ENCODE measurements around the gene DNAH14. TPM values are rescaled to one million over a fixed set of nuclear protein-coding genes. Genes with fewer than 3 reads are reported as not detected.
"Not testable (repeated sequence)": the region's sequence is repeated elsewhere in the genome, so short reads cannot be mapped to it uniquely, and the experiment has no call there.

DNAH14 gene
- total RNA-seq, 1 donor from 2014 or later, result 2.2 TPM

DNA sequence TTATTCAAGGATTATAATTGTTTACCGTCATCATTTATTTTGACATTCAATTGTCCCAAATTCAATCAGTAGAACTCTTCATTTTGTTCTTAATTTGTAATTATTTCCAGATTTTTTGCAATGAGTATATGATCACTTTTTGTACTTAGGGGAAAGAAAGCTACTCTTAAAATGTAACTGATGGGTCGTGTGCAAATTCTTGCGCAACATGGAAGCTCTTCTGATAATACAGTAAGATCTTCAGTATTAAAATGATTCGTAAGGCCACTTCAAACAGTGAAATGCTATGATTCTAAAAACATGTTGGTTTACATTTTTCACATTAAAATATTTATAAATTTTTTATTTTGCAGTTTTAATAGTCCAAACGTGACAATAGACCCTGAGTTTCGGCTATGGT lies 435.0 kb downstream of the DNAH14 start:
- no peak for DNase-seq (ENCODE audit: low spot score)
- intact Hi-C loops (cut with DNase I), result no loop called here

DNA sequence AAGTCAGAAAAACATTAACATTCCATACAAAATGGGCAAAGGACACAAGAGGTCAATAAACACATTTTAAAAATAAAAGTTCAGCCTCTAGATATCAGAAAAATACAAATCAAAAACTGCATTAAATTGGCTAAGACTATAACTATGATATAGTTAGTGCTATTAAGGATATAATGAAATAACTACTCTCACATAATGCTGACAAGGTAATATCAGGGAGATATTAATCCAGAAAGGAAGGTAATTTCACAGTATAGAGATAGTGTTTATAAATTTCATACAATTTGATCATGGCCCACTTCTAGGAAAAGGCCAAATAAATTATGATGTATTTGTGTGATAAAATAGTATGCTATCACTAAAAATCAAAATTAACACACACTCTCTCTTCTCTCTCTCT lies 436.5 kb downstream of the DNAH14 start:
- intact Hi-C loops (cut with DNase I), result no loop called here
- no peak for DNase-seq (ENCODE audit: low spot score)

DNA sequence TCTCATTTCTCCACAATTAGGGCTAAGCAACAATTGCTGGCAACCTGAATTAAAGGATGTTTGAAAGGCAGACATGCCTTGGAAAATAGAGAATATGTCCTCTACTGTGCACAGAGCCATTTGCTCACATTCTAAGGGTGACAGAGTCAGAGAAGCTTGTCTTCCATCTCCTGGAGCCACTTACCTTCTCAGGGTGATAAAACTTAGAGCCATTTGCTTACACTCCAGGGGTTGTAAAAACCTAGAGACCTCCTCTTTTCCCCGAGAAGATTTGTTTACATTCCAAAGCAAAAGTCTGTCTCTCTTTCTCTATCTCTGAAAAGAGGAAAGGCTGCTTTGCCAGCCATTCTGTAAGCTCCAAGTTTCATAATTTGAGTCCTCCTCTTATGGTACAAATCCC lies 437.1 kb downstream of the DNAH14 start:
- intact Hi-C loops (cut with DNase I), result no loop called here
- no peak for DNase-seq (ENCODE audit: low spot score)

DNA sequence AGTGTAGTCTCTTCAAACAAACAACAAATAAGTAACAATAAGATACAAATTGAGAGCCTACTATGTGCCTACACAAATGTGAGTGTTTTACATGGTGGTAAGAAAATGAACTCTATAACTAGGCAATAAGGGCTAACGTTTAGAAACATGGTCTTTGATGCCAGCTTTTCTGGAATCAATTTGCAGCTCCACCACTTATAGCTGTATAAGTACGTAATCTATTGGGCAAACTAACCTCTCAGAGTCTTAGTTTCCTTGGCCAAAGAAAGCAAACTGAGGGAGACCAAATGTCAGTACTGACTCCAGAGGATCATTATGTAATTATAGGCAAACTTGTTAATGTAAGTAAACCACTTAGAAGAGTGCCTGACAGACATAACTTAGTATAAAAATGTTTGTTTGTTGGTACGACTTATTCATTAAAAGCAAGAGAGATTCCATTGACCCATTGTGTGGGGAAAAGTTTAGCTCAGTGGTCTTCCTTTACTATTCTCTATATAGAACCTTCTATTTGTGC lies 438.6 kb downstream of the DNAH14 start:
- DNase-seq (ENCODE audit: low spot score), result no peak
- intact Hi-C loops (cut with DNase I), result no loop called here

DNA sequence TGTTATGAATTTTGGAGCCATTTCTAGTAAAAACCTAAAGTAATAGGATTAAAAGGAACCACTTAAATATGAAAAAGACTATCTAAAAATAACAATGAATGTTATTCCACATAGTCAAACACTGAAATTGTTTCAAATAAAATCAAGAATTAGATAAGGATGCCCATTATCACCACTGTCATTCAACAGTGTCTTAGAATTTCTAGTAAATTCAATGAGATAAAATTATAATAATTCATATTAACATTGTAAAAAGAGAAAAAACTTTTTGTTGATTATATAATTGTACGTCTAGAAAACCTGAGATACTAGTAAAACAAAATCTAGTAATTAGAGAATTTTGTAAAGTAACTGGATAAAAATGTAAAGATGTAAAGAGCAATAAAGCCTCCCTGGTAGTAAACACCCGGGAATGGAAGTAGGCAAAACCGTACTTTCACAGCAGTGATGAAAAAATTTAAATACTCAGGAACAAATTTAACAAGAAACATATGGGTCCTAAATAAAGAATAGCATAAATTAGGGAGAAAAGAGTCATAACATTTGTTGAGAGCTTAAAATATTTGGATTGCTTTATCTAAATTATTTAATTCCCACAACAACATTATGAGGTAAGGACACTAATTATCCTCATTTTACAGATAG lies 442.0 kb downstream of the DNAH14 start:
- intact Hi-C loops (cut with DNase I), result no loop called here
- no peak for DNase-seq (ENCODE audit: low spot score)

DNA sequence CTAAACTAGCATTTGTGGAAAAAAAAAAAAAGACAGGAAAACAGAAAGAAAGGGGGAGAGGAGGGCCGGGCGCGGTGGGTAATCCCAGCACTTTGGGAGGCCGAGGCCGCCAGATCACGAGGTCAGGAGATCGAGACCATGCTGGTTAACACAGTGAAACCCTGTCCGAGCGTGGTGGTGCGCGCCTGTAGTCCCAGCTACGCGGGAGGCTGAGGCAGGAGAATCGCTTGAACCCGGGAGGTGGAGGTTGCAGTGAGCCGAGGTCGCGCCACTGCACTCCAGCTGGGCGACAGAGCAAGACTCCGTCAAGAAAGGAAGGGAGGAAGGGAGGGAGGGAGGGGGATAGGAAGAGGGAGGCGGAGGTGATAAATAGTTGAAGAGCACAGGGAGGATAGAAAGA lies 443.7 kb downstream of the DNAH14 start:
- intact Hi-C loops (cut with DNase I), result no loop called here
- no peak for DNase-seq (ENCODE audit: low spot score)

DNA sequence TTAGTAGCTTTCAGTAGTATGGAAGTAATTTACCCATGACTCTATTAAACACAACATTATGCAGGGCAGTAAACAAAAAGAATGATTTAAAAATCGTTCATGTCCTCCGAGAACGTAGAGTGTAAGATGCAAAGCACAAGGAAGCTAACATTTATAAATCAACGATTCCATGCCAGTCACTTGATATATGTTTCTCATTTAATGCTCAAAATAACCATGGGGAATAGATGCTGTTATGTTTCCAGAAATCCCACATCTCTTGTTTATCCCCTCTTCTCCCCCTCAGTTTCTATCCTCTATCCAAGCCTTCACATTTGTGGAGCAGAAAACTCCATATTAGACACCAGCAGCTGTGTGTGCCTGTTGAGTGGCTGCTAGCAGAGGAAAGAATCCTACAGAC lies 445.5 kb downstream of the DNAH14 start:
- intact Hi-C loops (cut with DNase I), result no loop called here
- no peak for DNase-seq (ENCODE audit: low spot score)

DNA sequence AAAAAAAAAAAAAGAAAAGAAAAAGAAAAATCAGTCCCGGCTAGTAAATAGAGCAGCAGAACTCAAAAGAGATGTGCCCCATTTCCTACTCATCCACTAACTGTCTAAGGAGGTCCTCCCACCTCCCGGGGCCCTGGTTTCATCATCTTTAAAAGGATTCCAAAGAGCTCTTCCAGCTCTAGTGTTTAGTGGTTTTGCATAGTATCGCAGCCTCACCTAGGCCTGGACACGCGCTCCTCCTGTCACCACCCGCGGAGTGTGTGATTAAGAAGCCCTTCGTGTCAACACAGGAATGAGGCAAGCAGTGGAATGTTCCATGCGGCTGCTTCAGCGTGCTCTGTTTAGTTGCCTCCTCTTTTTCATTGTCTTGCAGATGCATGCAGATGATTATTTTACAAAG lies 449.4 kb downstream of the DNAH14 start:
- DNase-seq (ENCODE audit: low spot score), result no peak
- intact Hi-C loops (cut with DNase I), result no loop called here

DNA sequence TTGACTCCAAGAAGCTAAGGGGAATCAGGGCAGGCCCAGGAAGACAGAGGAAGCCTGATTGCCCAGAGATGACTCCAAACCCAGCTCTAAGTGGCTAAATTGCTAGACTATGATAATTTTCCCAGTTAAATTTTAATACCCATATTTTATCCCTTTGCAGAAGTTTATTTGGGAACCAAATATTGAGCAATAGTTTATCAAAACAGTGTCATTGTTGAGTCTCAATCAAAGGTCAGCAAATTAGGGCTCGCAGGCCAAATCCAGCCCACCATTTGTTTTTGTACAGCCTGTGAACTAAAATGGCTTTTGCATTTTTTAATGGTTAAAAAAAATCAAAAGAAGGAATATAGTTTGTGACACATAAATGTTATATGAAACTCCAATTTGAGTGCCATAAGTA lies 451.2 kb downstream of the DNAH14 start:
- DNase-seq (ENCODE audit: low spot score), result no peak
- intact Hi-C loops (cut with DNase I), result no loop called here

DNA sequence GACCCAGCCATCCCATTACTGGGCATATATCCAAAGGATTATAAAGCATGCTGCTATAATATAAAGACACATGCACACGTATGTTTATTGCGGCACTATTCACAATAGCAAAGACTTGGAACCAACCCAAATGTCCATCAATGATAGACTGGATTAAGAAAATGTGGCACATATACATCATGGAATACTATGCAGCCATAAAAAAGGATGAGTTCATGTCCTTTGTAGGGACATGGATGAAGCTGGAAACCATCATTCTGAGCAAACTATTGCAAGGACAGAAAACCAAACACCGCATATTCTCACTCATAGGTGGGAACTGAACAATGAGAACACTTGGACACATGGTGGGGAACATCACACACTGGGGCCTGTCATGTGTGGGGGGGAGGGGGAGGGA lies 457.4 kb downstream of the DNAH14 start:
- intact Hi-C loops (cut with DNase I); DNase-seq (ENCODE audit: low spot score): not testable (repeated sequence)

DNA sequence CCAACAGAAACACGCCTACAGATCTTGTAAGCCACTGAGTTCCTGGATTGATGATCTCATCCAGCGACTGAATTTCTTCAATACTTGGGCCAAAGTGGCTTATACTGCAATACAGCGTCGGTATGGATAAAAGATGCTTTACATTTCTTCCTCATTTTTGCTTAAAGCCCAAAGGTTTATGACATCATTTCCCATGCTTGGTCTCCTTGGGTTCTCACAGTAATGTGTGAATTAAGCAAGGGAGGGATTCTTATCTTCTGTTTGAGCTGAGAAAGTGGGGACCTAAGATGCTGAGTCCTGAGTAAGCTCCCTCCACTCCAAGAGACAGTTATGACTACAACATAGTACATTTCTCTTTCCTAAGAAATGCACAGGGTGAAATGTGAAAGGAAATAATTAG lies 458.9 kb downstream of the DNAH14 start:
- intact Hi-C loops (cut with DNase I), result no loop called here
- DNase-seq (ENCODE audit: low spot score), result no peak

DNA sequence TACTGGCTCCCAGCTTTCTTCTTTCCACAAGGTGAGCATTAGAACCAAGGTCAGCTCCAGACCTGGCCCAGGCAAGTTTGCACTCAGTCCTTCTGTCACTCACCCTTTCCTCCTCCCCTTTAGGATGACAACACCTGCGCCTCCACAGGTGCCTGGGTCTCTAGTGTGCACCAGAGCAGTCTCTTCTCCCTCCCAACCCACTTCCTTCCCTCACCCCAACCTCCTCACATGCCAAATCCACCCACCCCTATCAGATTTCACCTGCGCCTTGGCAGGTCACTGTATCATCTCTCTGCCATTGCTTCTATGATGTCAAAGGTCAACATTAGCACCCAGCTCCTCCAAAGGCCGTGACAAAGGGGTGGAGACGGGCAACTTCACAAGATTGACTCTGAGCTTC lies 460.4 kb downstream of the DNAH14 start:
- no peak for DNase-seq (ENCODE audit: low spot score)
- intact Hi-C loops (cut with DNase I), result no loop called here

DNA sequence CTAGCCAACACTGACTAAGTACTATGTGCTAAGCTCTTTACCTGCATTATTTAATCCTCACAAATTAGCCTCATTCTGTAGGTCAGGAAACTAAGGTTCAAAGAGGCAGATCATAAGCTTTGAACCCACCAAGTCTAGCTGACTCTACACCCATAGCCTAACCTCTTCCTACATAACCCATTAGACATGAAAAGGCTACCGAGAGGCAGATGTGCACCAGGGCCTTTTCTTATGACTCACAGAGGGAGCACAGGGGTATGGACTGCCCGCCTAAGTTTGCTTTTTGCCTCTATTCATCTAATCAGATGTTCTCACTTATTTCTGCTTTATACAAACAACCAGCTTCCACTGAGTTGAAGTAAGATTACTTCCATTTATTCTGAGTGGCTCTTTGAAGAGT lies 466.9 kb downstream of the DNAH14 start:
- DNase-seq (ENCODE audit: low spot score), result no peak
- intact Hi-C loops (cut with DNase I), result no loop called here

DNA sequence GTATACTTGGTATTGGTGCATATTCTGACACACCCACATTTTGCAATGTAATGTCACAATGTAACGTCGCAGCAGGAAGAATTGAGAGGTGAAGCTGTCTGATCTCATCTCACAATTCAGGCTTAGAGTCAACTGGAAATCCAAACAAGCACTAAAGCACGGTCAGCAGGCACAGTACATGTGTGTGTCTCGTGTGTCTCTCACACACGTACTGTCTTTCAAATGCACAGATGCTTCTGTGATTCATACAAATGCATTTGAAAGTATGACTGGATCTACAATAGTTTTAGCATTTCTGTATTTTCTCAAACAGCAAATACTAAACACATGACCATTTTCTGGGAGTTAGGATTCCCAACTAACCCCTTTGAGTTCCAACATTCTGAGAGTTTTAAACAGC lies 471.5 kb downstream of the DNAH14 start:
- no peak for DNase-seq (ENCODE audit: low spot score)
- intact Hi-C loops (cut with DNase I), result no loop called here

DNA sequence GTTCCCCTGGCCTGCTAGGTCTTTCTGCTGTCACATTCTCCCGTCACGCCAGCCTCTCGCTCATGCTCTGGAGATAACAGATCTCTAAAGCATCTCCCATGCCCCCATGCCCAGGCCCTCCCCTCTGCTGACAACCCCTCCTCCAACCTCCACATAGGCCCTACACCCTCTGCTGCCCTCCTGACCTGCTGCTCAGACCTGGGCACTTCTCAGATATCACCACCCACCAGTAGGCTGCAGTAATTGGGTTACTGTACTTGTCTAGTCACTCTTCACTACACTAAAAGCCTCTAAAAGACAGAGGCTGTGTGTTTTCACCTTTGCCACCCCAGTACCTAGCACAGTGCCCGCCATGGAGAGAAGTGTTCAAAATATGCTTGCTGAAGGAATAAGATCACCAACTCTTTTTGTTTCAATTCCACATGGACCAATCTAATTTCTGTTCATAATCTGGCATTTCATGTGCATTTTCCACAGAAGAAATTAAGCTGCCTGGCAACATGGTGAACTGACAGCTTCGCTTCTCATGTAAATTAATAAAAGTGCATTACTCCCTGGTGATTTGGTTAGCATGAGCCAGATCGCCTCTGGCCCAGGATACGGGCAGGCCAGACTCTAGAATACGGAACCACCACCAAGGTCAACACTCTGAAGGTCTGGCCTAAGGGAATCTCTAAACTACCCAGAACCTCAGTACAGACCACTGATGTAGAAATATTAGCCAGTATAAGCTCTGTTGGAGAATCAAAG lies 477.7 kb downstream of the DNAH14 start:
- no peak for DNase-seq (ENCODE audit: low spot score)
- intact Hi-C loops (cut with DNase I), result no loop called here

DNA sequence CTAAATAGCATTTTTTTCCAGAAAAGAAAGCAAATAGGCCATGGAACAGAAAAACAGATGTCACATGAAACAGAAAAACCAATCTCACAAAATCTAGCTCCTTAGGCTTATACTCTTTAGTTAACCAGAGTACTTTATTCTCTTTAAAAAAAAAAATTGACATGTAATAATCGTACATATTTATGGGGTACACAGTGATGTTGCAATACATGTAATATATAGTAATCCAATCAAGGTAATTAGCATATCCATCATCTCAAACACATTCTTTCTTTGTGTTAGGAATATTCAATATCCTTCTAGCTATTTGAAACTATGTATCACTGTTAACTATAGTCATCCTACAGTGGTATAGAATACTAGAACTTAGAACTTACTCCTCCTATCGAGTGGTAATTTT lies 478.3 kb downstream of the DNAH14 start:
- no peak for DNase-seq (ENCODE audit: low spot score)
- intact Hi-C loops (cut with DNase I), result no loop called here

DNA sequence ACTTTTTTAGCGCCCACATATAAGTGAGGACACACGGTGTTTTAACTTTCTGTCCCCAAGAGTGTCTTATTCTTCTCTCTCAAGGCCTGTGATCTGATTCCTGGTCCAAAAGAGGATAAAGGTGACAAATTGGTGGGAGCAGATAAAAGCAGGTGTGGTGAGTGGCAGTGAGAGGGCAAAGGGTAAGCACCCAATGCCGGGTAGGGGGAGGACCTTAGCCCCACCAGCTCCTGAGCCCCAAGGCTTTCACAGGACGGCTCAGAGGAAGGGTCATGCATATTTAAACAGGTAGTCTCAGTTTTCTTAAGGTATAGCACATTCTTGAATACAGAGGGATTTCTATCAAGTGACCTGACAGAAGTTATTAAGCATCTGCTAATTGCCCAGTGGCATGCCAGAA lies 478.8 kb downstream of the DNAH14 start:
- intact Hi-C loops (cut with DNase I), result no loop called here
- no peak for DNase-seq (ENCODE audit: low spot score)

DNA sequence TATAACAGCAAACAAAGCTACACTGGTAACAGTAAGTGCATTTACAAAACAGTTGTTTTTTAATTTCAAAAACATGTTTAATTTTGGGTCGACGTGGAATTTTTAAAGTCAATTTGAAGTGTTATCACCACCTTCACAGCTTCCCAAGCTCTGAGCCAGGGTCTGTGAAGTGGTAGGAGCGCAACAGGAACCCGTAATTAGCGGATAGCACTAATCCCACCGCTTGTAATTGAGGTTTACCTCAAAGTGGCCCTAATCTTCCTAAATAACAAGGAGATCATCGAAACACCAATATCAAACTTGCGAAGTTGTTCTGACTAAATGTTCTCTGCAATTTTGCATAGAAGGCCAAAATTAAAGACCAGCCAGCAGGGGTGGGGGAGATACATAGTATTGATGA lies 479.6 kb downstream of the DNAH14 start:
- no peak for DNase-seq (ENCODE audit: low spot score)
- intact Hi-C loops (cut with DNase I), result no loop called here

DNA sequence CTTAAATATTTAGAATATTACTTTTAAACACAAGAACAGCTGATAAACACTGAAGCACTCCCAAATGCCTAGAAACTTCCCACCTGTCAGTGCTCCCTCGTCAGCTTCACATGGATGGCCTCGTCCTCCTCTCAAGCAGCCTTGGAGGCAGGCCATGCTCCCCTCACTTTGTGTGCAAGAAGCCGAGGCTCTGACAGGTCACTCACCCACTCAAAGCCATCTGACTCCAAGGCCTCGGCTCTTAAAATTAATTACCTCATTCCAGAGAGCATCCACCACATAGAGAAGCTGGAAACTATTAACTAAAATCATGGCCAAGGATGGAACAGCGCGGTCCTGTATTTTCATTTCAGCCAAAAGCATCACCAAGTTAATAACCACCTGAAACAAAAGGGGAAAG lies 480.6 kb downstream of the DNAH14 start:
- intact Hi-C loops (cut with DNase I), result no loop called here
- no peak for DNase-seq (ENCODE audit: low spot score)

DNA sequence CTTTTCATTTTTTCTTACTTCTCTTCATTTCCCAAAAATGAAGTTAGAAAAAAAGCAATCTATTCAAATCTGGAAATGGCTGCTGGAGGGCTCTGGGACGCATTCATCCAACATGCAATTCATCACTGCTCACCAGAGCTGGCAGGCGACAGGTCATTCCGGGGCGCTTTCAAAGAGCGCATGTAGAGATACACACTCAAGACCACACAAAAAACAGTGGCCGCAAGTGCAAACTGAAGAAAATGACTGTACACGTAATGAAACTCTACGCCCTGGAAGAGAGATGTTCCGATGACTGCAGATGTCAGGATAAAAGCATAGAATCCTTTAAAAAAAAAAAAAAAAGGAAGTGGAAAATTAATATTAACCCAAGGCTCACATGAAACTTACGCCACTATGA lies 482.8 kb downstream of the DNAH14 start:
- intact Hi-C loops (cut with DNase I), result no loop called here
- DNase-seq (ENCODE audit: low spot score), result no peak

DNA sequence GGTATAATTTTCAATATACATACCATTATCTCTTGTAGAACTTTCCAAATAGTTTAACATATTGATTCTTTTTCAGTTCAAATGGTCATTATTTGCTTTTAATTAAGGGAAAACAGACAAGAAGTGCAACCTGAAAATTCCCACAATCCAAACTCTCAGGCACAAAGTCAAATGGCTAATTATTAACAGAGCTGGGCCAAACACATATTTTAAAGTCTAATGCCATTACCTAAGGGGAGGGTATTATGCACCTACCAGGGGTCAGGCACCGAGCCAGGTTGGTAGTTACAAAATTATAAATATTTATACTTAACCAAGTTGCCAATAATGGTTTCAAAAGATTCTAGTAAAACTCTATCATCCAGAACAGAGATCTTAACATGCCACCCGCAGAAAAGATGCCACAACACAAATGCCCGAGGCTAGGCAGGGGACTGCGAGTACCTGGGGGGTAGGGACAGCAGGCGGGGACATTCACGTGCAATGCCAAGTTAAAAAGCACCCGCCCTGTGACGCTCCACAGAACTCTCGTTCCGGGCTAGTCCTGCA lies 483.4 kb downstream of the DNAH14 start:
- no peak for DNase-seq (ENCODE audit: low spot score)
- intact Hi-C loops (cut with DNase I), result no loop called here
